ENCODE measurements around the gene PDSS2. TPM values are rescaled to one million over a fixed set of nuclear protein-coding genes. Genes with fewer than 3 reads are reported as not detected.
"Not testable (repeated sequence)": the region's sequence is repeated elsewhere in the genome, so short reads cannot be mapped to it uniquely, and the experiment has no call there.

PDSS2 gene
- total RNA-seq, 1 experiment from 2014 or later, result 17.7 TPM

DNA sequence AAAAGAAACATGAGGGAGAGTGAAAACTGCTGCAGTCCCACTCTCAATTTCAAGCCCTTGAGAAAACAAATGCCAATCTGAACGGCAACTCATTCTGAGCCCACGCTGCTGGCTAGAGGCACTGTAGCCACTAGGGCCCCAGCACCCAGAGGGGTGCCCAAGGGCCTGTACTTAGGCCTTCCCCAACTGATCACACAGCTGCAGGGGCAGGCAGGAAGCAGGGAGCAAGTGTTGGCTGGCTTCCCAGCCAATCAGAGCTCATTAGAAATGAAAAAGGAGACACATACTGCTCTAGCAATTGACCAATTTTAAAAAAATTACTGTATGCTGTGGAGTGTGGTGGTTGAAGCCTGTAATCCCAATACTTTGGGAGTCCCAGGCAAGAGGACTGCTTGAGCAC lies 340.4 kb downstream of the PDSS2 start:
- TF ChIP-seq, protein P1, sequence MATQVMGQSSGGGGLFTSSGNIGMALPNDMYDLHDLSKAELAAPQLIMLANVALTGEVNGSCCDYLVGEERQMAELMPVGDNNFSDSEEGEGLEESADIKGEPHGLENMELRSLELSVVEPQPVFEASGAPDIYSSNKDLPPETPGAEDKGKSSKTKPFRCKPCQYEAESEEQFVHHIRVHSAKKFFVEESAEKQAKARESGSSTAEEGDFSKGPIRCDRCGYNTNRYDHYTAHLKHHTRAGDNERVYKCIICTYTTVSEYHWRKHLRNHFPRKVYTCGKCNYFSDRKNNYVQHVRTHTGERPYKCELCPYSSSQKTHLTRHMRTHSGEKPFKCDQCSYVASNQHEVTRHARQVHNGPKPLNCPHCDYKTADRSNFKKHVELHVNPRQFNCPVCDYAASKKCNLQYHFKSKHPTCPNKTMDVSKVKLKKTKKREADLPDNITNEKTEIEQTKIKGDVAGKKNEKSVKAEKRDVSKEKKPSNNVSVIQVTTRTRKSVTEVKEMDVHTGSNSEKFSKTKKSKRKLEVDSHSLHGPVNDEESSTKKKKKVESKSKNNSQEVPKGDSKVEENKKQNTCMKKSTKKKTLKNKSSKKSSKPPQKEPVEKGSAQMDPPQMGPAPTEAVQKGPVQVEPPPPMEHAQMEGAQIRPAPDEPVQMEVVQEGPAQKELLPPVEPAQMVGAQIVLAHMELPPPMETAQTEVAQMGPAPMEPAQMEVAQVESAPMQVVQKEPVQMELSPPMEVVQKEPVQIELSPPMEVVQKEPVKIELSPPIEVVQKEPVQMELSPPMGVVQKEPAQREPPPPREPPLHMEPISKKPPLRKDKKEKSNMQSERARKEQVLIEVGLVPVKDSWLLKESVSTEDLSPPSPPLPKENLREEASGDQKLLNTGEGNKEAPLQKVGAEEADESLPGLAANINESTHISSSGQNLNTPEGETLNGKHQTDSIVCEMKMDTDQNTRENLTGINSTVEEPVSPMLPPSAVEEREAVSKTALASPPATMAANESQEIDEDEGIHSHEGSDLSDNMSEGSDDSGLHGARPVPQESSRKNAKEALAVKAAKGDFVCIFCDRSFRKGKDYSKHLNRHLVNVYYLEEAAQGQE (IDR thresholded peaks at IDR 0.05; ENCODE audit: insufficient read depth in 1 of 2, low read depth in 2 of 2, low read length in 1 of 2), result no peak
- TF ChIP-seq POLR2AphosphoS5 (IDR thresholded peaks at IDR 0.05; ENCODE audit: low read depth, low read length) (no peak), SIN3A (IDR thresholded peaks at IDR 0.05; ENCODE audit: borderline replicate concordance, insufficient read depth, low read depth, low read length) (no peak)
- TF ChIP-seq, protein P2, sequence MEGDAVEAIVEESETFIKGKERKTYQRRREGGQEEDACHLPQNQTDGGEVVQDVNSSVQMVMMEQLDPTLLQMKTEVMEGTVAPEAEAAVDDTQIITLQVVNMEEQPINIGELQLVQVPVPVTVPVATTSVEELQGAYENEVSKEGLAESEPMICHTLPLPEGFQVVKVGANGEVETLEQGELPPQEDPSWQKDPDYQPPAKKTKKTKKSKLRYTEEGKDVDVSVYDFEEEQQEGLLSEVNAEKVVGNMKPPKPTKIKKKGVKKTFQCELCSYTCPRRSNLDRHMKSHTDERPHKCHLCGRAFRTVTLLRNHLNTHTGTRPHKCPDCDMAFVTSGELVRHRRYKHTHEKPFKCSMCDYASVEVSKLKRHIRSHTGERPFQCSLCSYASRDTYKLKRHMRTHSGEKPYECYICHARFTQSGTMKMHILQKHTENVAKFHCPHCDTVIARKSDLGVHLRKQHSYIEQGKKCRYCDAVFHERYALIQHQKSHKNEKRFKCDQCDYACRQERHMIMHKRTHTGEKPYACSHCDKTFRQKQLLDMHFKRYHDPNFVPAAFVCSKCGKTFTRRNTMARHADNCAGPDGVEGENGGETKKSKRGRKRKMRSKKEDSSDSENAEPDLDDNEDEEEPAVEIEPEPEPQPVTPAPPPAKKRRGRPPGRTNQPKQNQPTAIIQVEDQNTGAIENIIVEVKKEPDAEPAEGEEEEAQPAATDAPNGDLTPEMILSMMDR (IDR thresholded peaks at IDR 0.05), result no peak
- ATAC-seq (no peak), DNase-seq (ENCODE audit: low read depth, low spot score) (no peak)
- H3K4me3 ChIP-seq (ENCODE audit: low read depth in 2 of 2, low read length in 2 of 2), result no peak overlapping the region
- no peaks in the 10 kb centered on the region for H3K27me3 ChIP-seq (ENCODE audit: control insufficient read depth, insufficient read depth, low read length)
- BruUV-seq (replicated peaks), result no TSS peak
- H3K36me3 ChIP-seq (ENCODE audit: control insufficient read depth, insufficient read depth, low read length), result no peaks in the 10 kb centered on the region
- no peak overlapping the region for H3K27ac ChIP-seq (ENCODE audit: low read length)
- in situ Hi-C loops (cut with HindIII; ENCODE audit: low pct_unique_long_range_greater_than_20kb, low sequenced_read_pairs), result no loop called here
- intact Hi-C loops (cut with micrococcal nuclease; ENCODE audit: unreplicated experiment), result loop anchor here (10.0 kb wide), 1 partner anchor 444 kb away; no protein-coding TSS in a partner anchor
- CTCF ChIA-PET, result interaction anchor here (0.7 kb wide), 1 partner anchor 776 kb away, joined by 5 read pairs; no protein-coding TSS in a partner anchor
- H3K9me3 ChIP-seq (ENCODE audit: control insufficient read depth, insufficient read depth, low read depth, low read length), result no peaks in the 10 kb centered on the region
- peaks cover 9% of the 10 kb centered on the region for H3K4me1 ChIP-seq (ENCODE audit: control insufficient read depth, insufficient read depth, low read length)
- POLR2A ChIA-PET, result no interaction called here

DNA sequence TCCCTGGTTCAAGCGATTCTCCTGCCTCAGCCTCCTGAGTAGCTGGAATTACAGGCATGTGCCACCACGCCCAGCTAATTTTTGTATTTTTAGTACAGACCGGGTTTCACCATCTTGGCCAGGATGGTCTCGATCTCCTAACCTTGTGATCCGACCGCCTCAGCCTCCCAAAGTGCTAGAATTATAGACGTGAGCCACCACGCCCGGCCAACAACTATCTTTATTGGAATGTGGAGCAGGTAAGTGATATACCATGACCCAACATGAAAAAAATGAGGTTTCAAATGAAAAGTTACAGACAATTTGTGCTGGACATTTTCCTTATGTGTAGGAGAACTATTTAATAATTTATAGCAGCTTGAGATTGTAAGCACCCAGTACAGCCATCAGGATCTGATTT lies 340.8 kb downstream of the PDSS2 start:
- BruUV-seq (replicated peaks); H3K27ac ChIP-seq (ENCODE audit: low read length); H3K4me3 ChIP-seq (ENCODE audit: low read depth in 2 of 2, low read length in 2 of 2); CTCF ChIA-PET; in situ Hi-C loops (cut with HindIII; ENCODE audit: low pct_unique_long_range_greater_than_20kb, low sequenced_read_pairs); H3K9me3 ChIP-seq (ENCODE audit: control insufficient read depth, insufficient read depth, low read depth, low read length); ATAC-seq; DNase-seq (ENCODE audit: low read depth, low spot score); H3K27me3 ChIP-seq (ENCODE audit: control insufficient read depth, insufficient read depth, low read length); H3K36me3 ChIP-seq (ENCODE audit: control insufficient read depth, insufficient read depth, low read length): not testable (repeated sequence)
- intact Hi-C loops (cut with micrococcal nuclease; ENCODE audit: unreplicated experiment), result loop anchor here (10.0 kb wide), 1 partner anchor 444 kb away; no protein-coding TSS in a partner anchor
- POLR2A ChIA-PET, result interaction anchor here (0.6 kb wide), 1 partner anchor 357 kb away, joined by 7 read pairs; no protein-coding TSS in a partner anchor
- peaks cover 14% of the 10 kb centered on the region for H3K4me1 ChIP-seq (ENCODE audit: control insufficient read depth, insufficient read depth, low read length)

DNA sequence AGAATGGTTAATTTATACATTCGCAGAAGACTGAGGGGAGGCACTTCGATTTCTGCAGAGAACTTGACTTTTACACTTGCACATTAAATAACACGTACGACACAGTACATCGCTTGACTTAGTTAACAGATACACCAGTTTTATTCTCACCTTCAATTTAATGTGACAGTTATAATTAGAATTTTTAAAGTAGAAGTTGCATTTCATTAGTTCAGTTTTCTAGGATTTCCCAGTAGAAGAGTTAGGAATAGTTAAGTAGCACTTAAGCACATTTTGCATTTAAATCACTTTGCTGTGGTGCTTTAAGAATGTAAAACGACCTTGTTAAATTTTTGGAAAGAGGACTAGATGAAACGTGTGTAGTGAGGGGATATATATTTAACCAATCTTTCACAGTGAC lies 342.4 kb downstream of the PDSS2 start:
- no TSS peak for BruUV-seq (replicated peaks)
- Histone ChIP-seq H3K4me3 (ENCODE audit: low read depth in 2 of 2, low read length in 2 of 2) (no peak overlapping the region; a peak in 1 of 4 replicates), H3K27ac (ENCODE audit: low read length) (peak overlapping the region; percentile 77; the same call in 1 of the 2 replicates), H3K9me3 (ENCODE audit: control insufficient read depth, insufficient read depth, low read depth, low read length) (no peaks in the 10 kb centered on the region), H3K36me3 (ENCODE audit: control insufficient read depth, insufficient read depth, low read length) (no peaks in the 10 kb centered on the region), H3K4me1 (ENCODE audit: control insufficient read depth, insufficient read depth, low read length) (peaks cover 16% of the 10 kb centered on the region), H3K27me3 (ENCODE audit: control insufficient read depth, insufficient read depth, low read length) (no peaks in the 10 kb centered on the region)
- CTCF ChIA-PET, result interaction anchor here (0.6 to 1.4 kb wide), 2 partner anchors 532 to 732 kb away, joined by 4 to 9 read pairs; no protein-coding TSS in a partner anchor
- POLR2A ChIA-PET, result no interaction called here
- DNase-seq (ENCODE audit: low read depth, low spot score), result no peak
- ATAC-seq, result no peak
- intact Hi-C loops (cut with micrococcal nuclease; ENCODE audit: unreplicated experiment) (loop anchor here (10.0 kb wide), 1 partner anchor 442 kb away; no protein-coding TSS in a partner anchor), in situ Hi-C loops (cut with HindIII; ENCODE audit: low pct_unique_long_range_greater_than_20kb, low sequenced_read_pairs) (no loop called here)
- TF ChIP-seq POLR2AphosphoS5 (IDR thresholded peaks at IDR 0.05; ENCODE audit: low read depth, low read length) (no peak), SIN3A (IDR thresholded peaks at IDR 0.05; ENCODE audit: borderline replicate concordance, insufficient read depth, low read depth, low read length) (no peak), TCF7L2 (IDR thresholded peaks at IDR 0.05; ENCODE audit: low read depth, low read length) (no peak)
- TF ChIP-seq, protein P1 (IDR thresholded peaks at IDR 0.05; ENCODE audit: insufficient read depth in 1 of 2, low read depth in 2 of 2, low read length in 1 of 2), result no peak
- TF ChIP-seq, protein P2 (IDR thresholded peaks at IDR 0.05), result no peak

Measured in Panc1 (cell line).